Ovary (tissue), 3 donors: Measurements from ENCODE around the gene USP53.

ENCODE experiments used
- EP300 ChIP-seq: sonication (generic); formaldehyde crosslinking; IDR thresholded peaks from one replicate; pipeline ENCODE4 v1.6.1; 2017; ENCODE audit warnings: antibody characterized with exemption
- TF ChIP-seq, protein P1 (sequence below), 3 donors: fragments of 450-650 bp in 2 of 3; fragments of 200-600 bp in 1 of 3; IDR thresholded peaks; one replicate each; pipeline versions ENCODE4 v1.5.1 to v1.8.0; 2016 to 2022; ENCODE audit warnings: antibody characterized with exemption in 3 of 3, mild to moderate bottlenecking in 1 of 3
- donor health status: DM: no; HTN: no; CAD: no.

DNA sequence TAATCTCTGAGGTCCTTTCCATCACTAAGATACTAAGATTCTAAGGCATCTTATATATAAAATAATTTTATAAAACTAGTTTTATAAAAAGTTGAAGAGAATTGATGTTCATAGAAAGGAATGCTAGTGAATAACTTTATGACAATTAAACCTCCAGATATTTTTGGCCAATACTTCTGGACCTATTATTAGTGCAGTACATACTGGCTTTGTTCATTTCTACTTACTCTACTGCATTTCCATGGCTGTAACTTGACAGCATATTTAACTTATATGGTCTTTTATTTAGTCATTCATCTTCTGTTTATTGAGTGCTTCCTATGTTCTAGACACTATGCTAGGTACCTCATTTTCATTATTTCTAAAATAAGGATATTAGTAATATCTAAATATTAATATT is 6.8 kb upstream of the USP53 start:
- TF ChIP-seq, protein P1, sequence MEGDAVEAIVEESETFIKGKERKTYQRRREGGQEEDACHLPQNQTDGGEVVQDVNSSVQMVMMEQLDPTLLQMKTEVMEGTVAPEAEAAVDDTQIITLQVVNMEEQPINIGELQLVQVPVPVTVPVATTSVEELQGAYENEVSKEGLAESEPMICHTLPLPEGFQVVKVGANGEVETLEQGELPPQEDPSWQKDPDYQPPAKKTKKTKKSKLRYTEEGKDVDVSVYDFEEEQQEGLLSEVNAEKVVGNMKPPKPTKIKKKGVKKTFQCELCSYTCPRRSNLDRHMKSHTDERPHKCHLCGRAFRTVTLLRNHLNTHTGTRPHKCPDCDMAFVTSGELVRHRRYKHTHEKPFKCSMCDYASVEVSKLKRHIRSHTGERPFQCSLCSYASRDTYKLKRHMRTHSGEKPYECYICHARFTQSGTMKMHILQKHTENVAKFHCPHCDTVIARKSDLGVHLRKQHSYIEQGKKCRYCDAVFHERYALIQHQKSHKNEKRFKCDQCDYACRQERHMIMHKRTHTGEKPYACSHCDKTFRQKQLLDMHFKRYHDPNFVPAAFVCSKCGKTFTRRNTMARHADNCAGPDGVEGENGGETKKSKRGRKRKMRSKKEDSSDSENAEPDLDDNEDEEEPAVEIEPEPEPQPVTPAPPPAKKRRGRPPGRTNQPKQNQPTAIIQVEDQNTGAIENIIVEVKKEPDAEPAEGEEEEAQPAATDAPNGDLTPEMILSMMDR (IDR thresholded peaks at IDR 0.05), result no peak
- no peak for TF ChIP-seq EP300
